ENCODE results near the gene PDE4B.

PDE4B gene

GRCh38 chr1:66270119-66270812 lies 477.6 kb downstream of the PDE4B start:
- DNase-seq: no peak

GRCh38 chr1:66271216-66271903 lies 478.7 kb downstream of the PDE4B start:
- DNase-seq: peak in 5 of 6 experiments; percentile 17 to 69 (median 48)

GRCh38 chr1:66271904-66272254 lies 479.2 kb downstream of the PDE4B start:
- no peak for DNase-seq

DNA sequence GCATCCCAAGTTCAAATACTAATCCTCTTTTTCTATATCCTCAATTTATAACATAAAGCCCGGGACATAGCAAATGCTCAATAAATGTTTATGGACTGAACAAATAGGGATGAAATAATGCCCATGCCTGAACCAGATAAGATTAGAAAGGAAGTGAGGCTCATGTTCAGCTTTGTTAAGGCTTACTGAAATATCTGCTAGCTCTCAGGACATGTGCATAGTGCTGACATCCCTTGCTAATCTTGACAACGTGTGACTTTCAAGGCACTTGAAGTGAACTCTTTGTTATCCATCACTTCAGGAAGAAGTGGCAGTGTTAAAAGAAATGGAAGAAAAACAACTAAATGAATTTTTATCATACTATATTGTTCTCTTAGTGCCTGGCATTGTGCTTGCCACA lies 481.0 kb downstream of the PDE4B start:
- no peak for DNase-seq

DNA sequence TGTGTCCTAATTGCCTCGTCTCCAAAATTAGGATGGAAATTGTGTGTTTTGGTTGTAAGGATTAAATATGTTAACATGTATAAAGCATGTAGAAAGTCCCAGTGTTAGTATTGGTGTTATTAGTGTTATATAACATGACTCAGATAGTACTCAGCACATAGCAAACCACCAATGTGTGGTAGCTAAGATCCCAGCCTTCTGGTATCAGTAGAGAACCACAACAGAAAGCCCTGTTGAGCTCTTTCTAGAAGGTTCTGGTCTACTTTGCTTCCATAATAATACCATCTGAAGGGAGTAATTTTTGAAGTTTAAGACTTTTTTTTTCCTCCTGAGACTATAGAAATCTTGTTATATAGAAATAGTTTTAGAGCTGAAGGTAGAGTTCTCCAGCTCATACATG lies 481.9 kb downstream of the PDE4B start:
- peak in 1 of 6 experiments; percentile 61 for DNase-seq

DNA sequence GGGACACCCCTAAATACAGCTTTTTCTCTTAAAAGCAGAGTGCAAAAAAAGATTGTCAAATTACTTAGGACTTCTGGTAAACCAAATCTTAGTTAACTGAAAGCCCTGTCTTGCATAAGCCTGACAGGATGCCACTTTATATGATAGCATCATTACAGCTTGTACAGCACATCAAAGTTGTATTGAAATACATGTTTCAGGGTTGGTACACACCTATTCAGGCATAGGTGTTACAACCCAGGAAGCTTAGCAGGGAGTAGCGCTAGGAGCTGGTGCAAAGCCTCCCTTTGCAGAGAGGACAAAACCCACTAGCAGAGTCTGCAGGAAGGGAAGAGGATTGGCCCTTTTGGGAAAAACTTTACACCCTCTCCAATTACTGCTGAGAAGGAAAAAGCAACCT lies 482.4 kb downstream of the PDE4B start:
- peak in 3 of 6 experiments; percentile 45 to 61 (median 49) for DNase-seq

DNA sequence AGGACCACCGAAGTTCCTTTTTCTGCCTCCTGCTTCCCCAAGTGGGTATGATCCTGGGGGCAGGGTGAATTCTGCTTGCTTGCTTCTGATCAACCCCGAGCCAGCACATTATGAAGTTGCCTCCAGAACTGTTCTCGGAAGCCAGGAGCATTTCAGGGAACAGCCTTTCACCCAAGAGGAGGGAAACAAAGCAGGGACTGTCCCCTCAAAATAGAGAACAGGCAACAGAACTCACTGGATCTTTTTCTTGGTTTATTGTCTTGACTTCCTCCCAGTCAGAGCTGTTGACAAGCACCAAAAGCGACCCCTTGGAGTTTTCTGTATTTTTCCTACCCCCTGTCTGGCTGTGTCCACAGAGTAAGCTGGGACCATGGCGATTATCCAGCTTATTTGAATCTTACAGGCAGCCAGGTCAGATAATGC lies 482.9 kb downstream of the PDE4B start:
- no peak for DNase-seq

DNA sequence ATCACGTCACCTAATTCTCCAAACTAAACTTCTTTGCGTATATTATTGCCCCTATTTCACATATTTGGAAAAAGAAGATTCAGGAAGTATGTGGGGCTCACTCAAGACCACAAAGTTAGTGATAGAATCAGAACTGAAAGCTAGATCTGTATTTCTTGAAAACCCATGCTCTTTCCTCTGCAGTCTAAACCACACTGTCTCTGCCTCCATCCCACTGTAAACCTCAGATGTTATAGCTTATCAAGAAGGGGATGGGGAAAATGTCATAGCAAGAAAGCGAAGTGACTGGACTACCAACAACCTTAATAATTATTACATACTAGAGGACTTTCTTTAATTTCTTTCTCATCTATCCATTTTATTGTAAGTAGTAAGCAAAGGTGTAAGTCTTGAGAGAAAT lies 483.5 kb downstream of the PDE4B start:
- peak in 3 of 6 experiments; percentile 24 to 40 (median 36) for DNase-seq

- DNase-seq: no peak
These were observed 485.7 kb downstream of the PDE4B start for GRCh38 chr1:66278260-66279021.

DNA sequence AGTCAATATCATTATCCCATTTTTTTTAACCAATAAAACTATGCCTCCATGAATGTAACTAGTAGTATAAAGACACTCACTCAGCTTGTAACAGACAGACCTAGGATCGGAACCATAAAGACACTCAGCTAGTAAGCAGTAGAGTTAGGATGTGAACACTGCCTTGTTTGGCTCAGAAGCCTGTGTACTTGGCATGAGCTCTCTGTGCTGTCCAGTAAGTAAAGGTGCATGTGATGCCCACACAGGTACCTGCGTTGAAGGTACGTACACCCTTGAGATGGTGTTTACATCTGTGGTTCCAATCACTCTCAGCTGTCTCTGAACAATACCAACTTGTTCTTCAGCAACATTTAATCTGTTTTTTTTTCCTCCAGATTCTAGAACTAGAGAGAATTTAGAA lies 489.1 kb downstream of the PDE4B start:
- DNase-seq: no peak

GRCh38 chr1:66282343-66282852 lies 489.7 kb downstream of the PDE4B start:
- DNase-seq: peak; percentile 11 to 72 (median 56)

- no peak for DNase-seq
These were observed 490.4 kb downstream of the PDE4B start for GRCh38 chr1:66282891-66283621.

GRCh38 chr1:66283622-66284041 lies 490.9 kb downstream of the PDE4B start:
- no peak for DNase-seq

DNA sequence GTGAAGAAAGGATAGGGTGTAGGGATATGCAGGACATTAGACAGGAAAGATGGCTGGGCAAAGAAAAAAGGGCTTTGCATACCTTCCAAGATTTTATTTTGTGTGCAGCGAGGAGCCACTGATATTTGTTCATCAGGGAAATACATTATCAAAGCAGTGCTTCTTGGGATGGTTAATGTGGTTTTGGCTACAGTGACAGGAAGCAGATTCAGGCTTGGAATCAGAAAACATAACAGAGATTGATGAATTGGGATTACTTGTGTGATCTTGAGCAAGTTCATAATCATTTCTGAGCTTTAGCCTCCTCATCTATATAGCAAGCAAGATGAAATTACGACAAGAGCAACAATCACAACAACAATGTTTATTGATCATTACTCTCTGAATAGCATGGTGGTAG lies 492.1 kb downstream of the PDE4B start:
- no peak for DNase-seq

DNA sequence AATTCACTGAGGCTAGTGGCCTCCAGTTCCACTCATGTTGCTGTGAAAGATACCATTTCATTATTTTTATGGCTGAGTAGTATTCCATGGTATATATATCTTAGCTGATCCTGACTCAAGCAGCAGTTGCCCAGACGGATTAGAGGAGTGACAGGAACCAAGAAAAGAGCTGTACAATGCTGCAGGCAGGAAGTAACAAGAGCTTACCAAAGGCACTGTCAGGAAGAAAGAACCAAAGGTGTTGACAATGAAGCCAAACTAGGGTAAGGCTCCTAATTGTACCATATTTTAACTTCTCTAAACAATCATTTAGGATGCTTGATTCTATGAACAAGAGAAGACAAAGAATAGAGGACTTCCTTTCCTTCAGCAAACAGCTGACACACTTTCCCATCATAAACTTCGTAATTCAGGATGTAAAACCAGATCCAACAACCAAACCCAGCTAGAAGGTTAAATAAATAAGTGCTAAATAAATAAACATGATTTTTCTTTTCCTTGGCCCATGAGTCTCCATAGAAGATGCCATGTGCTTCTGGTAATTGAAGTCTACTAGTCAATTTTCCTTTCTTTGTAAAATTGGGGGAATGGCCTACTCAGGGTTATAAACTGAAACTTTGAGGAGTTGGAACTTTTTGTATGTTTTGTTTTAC lies 493.0 kb downstream of the PDE4B start:
- peak in 1 of 6 experiments; percentile 17 for DNase-seq

DNA sequence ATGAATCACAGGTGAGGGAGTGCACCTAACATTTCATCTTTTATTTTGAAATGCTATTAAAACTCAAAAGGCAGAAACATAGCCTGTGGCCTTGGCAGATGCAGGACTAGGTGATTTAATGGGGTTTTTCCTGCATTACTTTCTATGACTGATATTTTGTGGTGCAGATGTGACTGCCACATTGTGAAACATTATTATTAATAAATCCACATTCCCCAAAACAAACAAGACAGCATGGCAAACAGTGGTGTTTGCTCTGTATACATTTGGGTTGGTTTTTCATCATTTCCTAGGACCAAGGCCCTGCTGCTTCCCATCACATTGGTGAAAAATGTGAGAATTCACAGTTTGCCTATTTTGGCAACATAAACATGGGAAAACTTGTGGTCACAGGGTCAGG lies 493.6 kb downstream of the PDE4B start:
- DNase-seq: no peak

DNA sequence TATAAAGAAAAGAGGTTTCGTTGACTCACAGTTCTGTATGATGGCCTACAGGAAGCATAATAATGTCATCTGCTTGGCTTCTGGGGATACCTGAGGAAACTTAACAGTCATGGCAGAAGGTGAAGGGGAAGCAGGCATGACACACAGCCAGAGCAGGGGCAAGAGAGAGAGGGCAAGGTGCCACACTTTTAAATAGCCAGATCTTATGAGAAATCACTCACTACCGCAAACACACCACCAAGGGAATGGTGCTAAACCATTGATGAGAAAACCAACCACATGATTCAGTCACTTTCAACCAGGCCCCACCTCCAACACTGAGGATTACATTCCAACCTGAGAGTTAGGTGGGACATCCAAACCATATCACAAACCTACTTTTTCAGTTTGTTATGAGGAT lies 495.4 kb downstream of the PDE4B start:
- DNase-seq: no peak

- no peak for DNase-seq
These were observed 498.3 kb downstream of the PDE4B start for GRCh38 chr1:66290761-66291530.

GRCh38 chr1:66291531-66291864 lies 498.8 kb downstream of the PDE4B start:
- no peak for DNase-seq

GRCh38 chr1:66292305-66292704 lies 499.6 kb downstream of the PDE4B start:
- no peak for DNase-seq

DNA sequence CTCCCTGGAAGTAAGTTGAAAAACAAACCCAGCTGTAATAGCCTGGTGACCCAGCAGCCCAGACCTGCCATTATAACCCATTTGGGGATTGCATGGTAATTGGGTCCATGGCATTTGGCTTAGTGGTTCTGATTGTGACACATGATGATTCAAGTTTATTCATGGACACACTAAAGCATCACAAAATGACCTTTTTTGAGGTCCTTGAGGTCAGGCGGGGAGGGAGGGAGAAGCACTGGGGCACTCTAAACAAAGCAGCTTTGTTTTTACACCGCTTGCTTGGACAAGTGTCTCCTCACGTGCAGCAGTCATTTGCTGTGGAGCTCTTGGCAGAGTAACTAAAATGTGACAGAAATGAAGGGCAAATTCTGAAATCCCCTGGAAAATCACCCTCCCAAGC lies 500.2 kb downstream of the PDE4B start:
- DNase-seq: no peak

Data from stimulated activated naive CD4-positive, alpha-beta T cell (primary cell).